ENCODE data around the gene TMEM54.

- no peak for TF ChIP-seq POLR2AphosphoS5 (IDR thresholded peaks at IDR 0.05; ENCODE audit: low read depth)
- TF ChIP-seq, protein P1, sequence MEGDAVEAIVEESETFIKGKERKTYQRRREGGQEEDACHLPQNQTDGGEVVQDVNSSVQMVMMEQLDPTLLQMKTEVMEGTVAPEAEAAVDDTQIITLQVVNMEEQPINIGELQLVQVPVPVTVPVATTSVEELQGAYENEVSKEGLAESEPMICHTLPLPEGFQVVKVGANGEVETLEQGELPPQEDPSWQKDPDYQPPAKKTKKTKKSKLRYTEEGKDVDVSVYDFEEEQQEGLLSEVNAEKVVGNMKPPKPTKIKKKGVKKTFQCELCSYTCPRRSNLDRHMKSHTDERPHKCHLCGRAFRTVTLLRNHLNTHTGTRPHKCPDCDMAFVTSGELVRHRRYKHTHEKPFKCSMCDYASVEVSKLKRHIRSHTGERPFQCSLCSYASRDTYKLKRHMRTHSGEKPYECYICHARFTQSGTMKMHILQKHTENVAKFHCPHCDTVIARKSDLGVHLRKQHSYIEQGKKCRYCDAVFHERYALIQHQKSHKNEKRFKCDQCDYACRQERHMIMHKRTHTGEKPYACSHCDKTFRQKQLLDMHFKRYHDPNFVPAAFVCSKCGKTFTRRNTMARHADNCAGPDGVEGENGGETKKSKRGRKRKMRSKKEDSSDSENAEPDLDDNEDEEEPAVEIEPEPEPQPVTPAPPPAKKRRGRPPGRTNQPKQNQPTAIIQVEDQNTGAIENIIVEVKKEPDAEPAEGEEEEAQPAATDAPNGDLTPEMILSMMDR (conservative IDR thresholded peaks at IDR 0.05; ENCODE audit: low read depth in 2 of 2), result no peak
- no peak for TF ChIP-seq STAT1 (IDR thresholded peaks at IDR 0.05; ENCODE audit: unreplicated experiment)
- TF ChIP-seq JUNB (IDR thresholded peaks at IDR 0.05; ENCODE audit: unreplicated experiment), result no peak
- TF ChIP-seq, protein P2, sequence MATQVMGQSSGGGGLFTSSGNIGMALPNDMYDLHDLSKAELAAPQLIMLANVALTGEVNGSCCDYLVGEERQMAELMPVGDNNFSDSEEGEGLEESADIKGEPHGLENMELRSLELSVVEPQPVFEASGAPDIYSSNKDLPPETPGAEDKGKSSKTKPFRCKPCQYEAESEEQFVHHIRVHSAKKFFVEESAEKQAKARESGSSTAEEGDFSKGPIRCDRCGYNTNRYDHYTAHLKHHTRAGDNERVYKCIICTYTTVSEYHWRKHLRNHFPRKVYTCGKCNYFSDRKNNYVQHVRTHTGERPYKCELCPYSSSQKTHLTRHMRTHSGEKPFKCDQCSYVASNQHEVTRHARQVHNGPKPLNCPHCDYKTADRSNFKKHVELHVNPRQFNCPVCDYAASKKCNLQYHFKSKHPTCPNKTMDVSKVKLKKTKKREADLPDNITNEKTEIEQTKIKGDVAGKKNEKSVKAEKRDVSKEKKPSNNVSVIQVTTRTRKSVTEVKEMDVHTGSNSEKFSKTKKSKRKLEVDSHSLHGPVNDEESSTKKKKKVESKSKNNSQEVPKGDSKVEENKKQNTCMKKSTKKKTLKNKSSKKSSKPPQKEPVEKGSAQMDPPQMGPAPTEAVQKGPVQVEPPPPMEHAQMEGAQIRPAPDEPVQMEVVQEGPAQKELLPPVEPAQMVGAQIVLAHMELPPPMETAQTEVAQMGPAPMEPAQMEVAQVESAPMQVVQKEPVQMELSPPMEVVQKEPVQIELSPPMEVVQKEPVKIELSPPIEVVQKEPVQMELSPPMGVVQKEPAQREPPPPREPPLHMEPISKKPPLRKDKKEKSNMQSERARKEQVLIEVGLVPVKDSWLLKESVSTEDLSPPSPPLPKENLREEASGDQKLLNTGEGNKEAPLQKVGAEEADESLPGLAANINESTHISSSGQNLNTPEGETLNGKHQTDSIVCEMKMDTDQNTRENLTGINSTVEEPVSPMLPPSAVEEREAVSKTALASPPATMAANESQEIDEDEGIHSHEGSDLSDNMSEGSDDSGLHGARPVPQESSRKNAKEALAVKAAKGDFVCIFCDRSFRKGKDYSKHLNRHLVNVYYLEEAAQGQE (IDR thresholded peaks at IDR 0.05; ENCODE audit: unreplicated experiment), result no peak
- TF ChIP-seq EZH2 (IDR thresholded peaks at IDR 0.05; ENCODE audit: low read depth, unreplicated experiment), result no peak
- TF ChIP-seq, protein P3, sequence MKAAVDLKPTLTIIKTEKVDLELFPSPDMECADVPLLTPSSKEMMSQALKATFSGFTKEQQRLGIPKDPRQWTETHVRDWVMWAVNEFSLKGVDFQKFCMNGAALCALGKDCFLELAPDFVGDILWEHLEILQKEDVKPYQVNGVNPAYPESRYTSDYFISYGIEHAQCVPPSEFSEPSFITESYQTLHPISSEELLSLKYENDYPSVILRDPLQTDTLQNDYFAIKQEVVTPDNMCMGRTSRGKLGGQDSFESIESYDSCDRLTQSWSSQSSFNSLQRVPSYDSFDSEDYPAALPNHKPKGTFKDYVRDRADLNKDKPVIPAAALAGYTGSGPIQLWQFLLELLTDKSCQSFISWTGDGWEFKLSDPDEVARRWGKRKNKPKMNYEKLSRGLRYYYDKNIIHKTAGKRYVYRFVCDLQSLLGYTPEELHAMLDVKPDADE (IDR thresholded peaks at IDR 0.05), result no peak
- no peak for TF ChIP-seq CREB1 (CRISPR knock-in tag; IDR thresholded peaks at IDR 0.05; ENCODE audit: low read depth)
- no peak for TF ChIP-seq EZH2phosphoT487 (IDR thresholded peaks at IDR 0.05; ENCODE audit: unreplicated experiment)
- no peak for TF ChIP-seq ZNF114 (CRISPR knock-in tag; IDR thresholded peaks at IDR 0.05)
These were observed 10.0 kb downstream of the TMEM54 start for GRCh38 chr1:32891241-32891570.
